ENCODE data around the gene TSEN2. TPM values are rescaled to one million over a fixed set of nuclear protein-coding genes. Genes with fewer than 3 reads are reported as not detected.

Gene TSEN2
- total and polyA plus RNA-seq, 2 of the 13 experiments (the other 11 are each of a cell fraction or from before 2014, with no cell fraction given): 11.0 to 17.3 TPM

DNA sequence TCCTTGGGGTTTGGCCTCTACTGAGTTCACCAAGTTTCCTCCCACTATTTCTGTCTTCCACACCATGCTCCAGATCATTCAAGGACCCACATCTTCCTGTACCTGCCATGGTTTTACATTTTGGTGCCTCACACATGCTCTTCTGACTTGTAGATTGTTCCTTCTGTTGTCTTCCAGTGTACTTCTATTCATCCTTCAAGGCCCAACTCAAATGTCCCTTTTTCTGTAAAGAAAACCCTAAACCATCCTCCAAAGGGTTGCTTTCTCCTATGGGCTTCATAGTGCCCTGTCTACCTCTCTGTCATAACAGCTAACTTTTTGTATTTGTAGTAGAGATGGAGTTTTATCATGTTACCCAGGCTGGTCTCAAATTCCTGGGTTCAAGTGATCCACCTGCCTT lies 20.1 kb upstream of the TSEN2 start:
- FAIRE-seq: no peak
- no peak overlapping the region for H3K4me3 ChIP-seq (replicated peaks in 1 of 3; ENCODE audit: insufficient read depth in 1 of 3, low read depth in 2 of 3, low read length in 3 of 3)
- ChIA-PET POLR2A (no interaction called here), CTCF (ENCODE audit: low intra/inter-chr PET ratio, low total read pairs) (no interaction called here)
- no peaks in the 10 kb centered on the region for H3K79me2 ChIP-seq (ENCODE audit: insufficient read depth, low read length)
- no peak overlapping the region for H3K4me2 ChIP-seq (ENCODE audit: low read depth, low read length)
- intact Hi-C loops (cut with micrococcal nuclease; ENCODE audit: unreplicated experiment): no loop called here
- H3K36me3 ChIP-seq (replicated peaks in 1 of 2; ENCODE audit: control insufficient read depth in 1 of 2, insufficient read depth in 2 of 2, low read length in 2 of 2): no peaks in the 10 kb centered on the region
- peaks cover 52% of the 10 kb centered on the region for H3K4me1 ChIP-seq (ENCODE audit: insufficient read depth, low read length)
- no peak for ATAC-seq
- no peaks in the 10 kb centered on the region for H3K27me3 ChIP-seq (ENCODE audit: control insufficient read depth in 1 of 2, insufficient read depth in 2 of 2, low read length in 2 of 2)
- H4K20me1 ChIP-seq (ENCODE audit: insufficient read depth, low read length): no peaks in the 10 kb centered on the region
- no peaks in the 10 kb centered on the region for H3K9me3 ChIP-seq (ENCODE audit: low read length)
- no TSS peak for BruUV-seq (replicated peaks)
- DNase-seq (ENCODE audit: low spot score): no peak
- no peak overlapping the region for H2AFZ ChIP-seq (ENCODE audit: low read length)
- no peak overlapping the region for H3K9ac ChIP-seq (ENCODE audit: insufficient read depth, low read depth, low read length)
- TF ChIP-seq, protein P1, sequence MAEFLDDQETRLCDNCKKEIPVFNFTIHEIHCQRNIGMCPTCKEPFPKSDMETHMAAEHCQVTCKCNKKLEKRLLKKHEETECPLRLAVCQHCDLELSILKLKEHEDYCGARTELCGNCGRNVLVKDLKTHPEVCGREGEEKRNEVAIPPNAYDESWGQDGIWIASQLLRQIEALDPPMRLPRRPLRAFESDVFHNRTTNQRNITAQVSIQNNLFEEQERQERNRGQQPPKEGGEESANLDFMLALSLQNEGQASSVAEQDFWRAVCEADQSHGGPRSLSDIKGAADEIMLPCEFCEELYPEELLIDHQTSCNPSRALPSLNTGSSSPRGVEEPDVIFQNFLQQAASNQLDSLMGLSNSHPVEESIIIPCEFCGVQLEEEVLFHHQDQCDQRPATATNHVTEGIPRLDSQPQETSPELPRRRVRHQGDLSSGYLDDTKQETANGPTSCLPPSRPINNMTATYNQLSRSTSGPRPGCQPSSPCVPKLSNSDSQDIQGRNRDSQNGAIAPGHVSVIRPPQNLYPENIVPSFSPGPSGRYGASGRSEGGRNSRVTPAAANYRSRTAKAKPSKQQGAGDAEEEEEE (CRISPR knock-in tag; IDR thresholded peaks at IDR 0.05; ENCODE audit: borderline replicate concordance): no peak
- no peak for TF ChIP-seq ZFP90 (CRISPR knock-in tag; IDR thresholded peaks at IDR 0.05; ENCODE audit: borderline replicate concordance)
- in situ Hi-C loops (cut with HindIII; ENCODE audit: extremely low pct_ligation_motif_present, low pct_unique_long_range_greater_than_20kb): no loop called here
- H3K27ac ChIP-seq (ENCODE audit: extremely low read length, insufficient read depth, low read length): no peak overlapping the region

DNA sequence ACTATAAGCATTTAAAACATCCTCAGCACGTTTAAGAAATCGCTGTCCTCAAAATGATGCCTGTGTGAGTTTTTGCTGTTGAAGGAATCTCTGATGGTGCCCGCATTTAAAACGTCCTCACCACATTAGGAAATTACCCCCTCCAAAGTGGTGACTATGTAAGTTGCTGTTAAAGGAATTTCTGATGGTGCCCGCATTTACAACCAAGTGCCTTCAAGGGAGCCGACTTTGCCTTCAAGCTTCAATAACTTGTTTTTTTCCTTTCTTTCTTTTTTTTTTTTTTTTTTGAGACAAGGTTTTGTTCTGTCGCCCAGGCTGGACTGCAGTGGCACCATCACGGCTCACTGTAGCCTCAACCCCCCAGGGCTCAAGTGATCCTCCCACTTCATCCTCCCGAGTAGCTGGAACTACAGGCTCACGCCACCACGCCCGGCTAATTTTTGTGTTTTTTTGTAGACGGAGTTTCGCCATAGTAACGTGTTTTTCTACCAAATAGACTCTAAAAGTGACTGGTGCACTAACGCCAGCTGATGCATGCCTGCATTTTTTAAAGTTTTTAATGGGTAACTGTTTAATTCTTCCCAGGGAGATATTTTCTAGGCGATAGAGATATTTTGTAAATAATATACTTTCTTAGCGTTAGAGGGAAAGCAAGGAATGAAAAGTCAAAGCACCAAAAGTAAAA lies 19.0 kb upstream of the TSEN2 start:
- no TSS peak for BruUV-seq (replicated peaks)
- ChIA-PET POLR2A (no interaction called here), CTCF (ENCODE audit: low intra/inter-chr PET ratio, low total read pairs) (no interaction called here)
- H3K4me3 ChIP-seq (replicated peaks in 1 of 3; ENCODE audit: insufficient read depth in 1 of 3, low read depth in 2 of 3, low read length in 3 of 3): no peak overlapping the region
- H3K36me3 ChIP-seq (replicated peaks in 1 of 2; ENCODE audit: control insufficient read depth in 1 of 2, insufficient read depth in 2 of 2, low read length in 2 of 2): no peaks in the 10 kb centered on the region
- H3K27me3 ChIP-seq (ENCODE audit: control insufficient read depth in 1 of 2, insufficient read depth in 2 of 2, low read length in 2 of 2): no peaks in the 10 kb centered on the region
- ATAC-seq (no peak), FAIRE-seq (no peak), DNase-seq (ENCODE audit: low spot score) (no peak)
- TF ChIP-seq RFXANK (CRISPR knock-in tag; IDR thresholded peaks at IDR 0.05): no peak
- TF ChIP-seq TCF7 (IDR thresholded peaks at IDR 0.05; ENCODE audit: low read depth): no peak
- no peak for TF ChIP-seq TAF15 (IDR thresholded peaks at IDR 0.05; ENCODE audit: low read depth, low read length, poor library complexity, severe bottlenecking)
- no peak for TF ChIP-seq PHF8 (CRISPR knock-in tag; IDR thresholded peaks at IDR 0.05)
- TF ChIP-seq ZMYM3 (CRISPR knock-in tag; IDR thresholded peaks at IDR 0.05): no peak
- TF ChIP-seq ZNF24 (IDR thresholded peaks at IDR 0.05): no peak
- no peak for TF ChIP-seq ZFX (CRISPR knock-in tag; IDR thresholded peaks at IDR 0.05; ENCODE audit: low read depth)
- no peak for TF ChIP-seq PCBP1 (IDR thresholded peaks at IDR 0.05; ENCODE audit: borderline replicate concordance, low read depth, low read length)
- TF ChIP-seq MTF2 (CRISPR knock-in tag; IDR thresholded peaks at IDR 0.05; ENCODE audit: borderline replicate concordance): no peak
- no peak for TF ChIP-seq SMARCE1 (IDR thresholded peaks at IDR 0.05; ENCODE audit: borderline replicate concordance)
- no peak for TF ChIP-seq NFRKB (IDR thresholded peaks at IDR 0.05)
- TF ChIP-seq MTA3 (CRISPR knock-in tag; IDR thresholded peaks at IDR 0.05): no peak
- TF ChIP-seq ZBTB38 (CRISPR knock-in tag; IDR thresholded peaks at IDR 0.05): no peak
- TF ChIP-seq ZNF660 (CRISPR knock-in tag; IDR thresholded peaks at IDR 0.05; ENCODE audit: borderline replicate concordance, low read depth): no peak
- no peak for TF ChIP-seq RARG (CRISPR knock-in tag; IDR thresholded peaks at IDR 0.05; ENCODE audit: low read depth)
- TF ChIP-seq HNRNPUL1 (IDR thresholded peaks at IDR 0.05; ENCODE audit: low read depth, low read length): no peak
- TF ChIP-seq RELA (CRISPR knock-in tag; IDR thresholded peaks at IDR 0.05): no peak
- H4K20me1 ChIP-seq (ENCODE audit: insufficient read depth, low read length): no peaks in the 10 kb centered on the region
- no peaks in the 10 kb centered on the region for H3K9me3 ChIP-seq (ENCODE audit: low read length)
- no peaks in the 10 kb centered on the region for H3K79me2 ChIP-seq (ENCODE audit: insufficient read depth, low read length)
- no peak overlapping the region for H3K4me2 ChIP-seq (ENCODE audit: low read depth, low read length)
- WGBS (ENCODE audit: low lambda C conversion rate): 86% methylated on average over 18 of the region's 18 CpGs
- H3K4me1 ChIP-seq (ENCODE audit: insufficient read depth, low read length): peaks cover 41% of the 10 kb centered on the region
- no peak overlapping the region for H3K9ac ChIP-seq (ENCODE audit: insufficient read depth, low read depth, low read length)
- in situ Hi-C loops (cut with HindIII; ENCODE audit: extremely low pct_ligation_motif_present, low pct_unique_long_range_greater_than_20kb) (no loop called here), intact Hi-C loops (cut with micrococcal nuclease; ENCODE audit: unreplicated experiment) (no loop called here)
- H3K27ac ChIP-seq (ENCODE audit: extremely low read length, insufficient read depth, low read length): no peak overlapping the region
- no peak overlapping the region for H2AFZ ChIP-seq (ENCODE audit: low read length)
